Measurements from ENCODE around the gene GHR.

Gene GHR

GRCh38 chr5:42641336-42642005, 218.2 kb downstream of the GHR start:
- peaks cover 12% of the 10 kb centered on the region for H3K4me1 ChIP-seq (ENCODE audit: insufficient read depth, poor library complexity, severe bottlenecking)
- DNase-seq (ENCODE audit: low spot score) (peak; percentile 73), ATAC-seq (ENCODE audit: low read depth) (peak; percentile 98)
- H3K27me3 ChIP-seq (ENCODE audit: insufficient read depth, poor library complexity, severe bottlenecking), result no peaks in the 10 kb centered on the region
- H3K9me3 ChIP-seq (ENCODE audit: severe bottlenecking), result no peaks in the 10 kb centered on the region
- peak overlapping the region; percentile 38 for H3K27ac ChIP-seq (ENCODE audit: poor library complexity, severe bottlenecking)
- no peak for TF ChIP-seq CTCF (IDR thresholded peaks at IDR 0.05; ENCODE audit: poor library complexity, severe bottlenecking)
- H3K36me3 ChIP-seq (ENCODE audit: low read depth), result no peaks in the 10 kb centered on the region
- no peak overlapping the region for H3K4me3 ChIP-seq (ENCODE audit: severe bottlenecking)

- ATAC-seq (ENCODE audit: low read depth) (no peak), DNase-seq (ENCODE audit: low spot score) (no peak)
- H3K27ac ChIP-seq (ENCODE audit: poor library complexity, severe bottlenecking), result peak overlapping the region; percentile 38
- TF ChIP-seq CTCF (IDR thresholded peaks at IDR 0.05; ENCODE audit: poor library complexity, severe bottlenecking), result no peak
- no peaks in the 10 kb centered on the region for H3K36me3 ChIP-seq (ENCODE audit: low read depth)
- H3K4me1 ChIP-seq (ENCODE audit: insufficient read depth, poor library complexity, severe bottlenecking), result peaks cover 12% of the 10 kb centered on the region
- no peak overlapping the region for H3K4me3 ChIP-seq (ENCODE audit: severe bottlenecking)
- no peaks in the 10 kb centered on the region for H3K9me3 ChIP-seq (ENCODE audit: severe bottlenecking)
- H3K27me3 ChIP-seq (ENCODE audit: insufficient read depth, poor library complexity, severe bottlenecking), result no peaks in the 10 kb centered on the region
Measured at GRCh38 chr5:42642006-42642405, 218.8 kb downstream of the GHR start.

- no peak for ATAC-seq (ENCODE audit: low read depth)
- Histone ChIP-seq H3K27ac (ENCODE audit: poor library complexity, severe bottlenecking) (no peak overlapping the region), H3K9me3 (ENCODE audit: severe bottlenecking) (no peaks in the 10 kb centered on the region), H3K4me1 (ENCODE audit: insufficient read depth, poor library complexity, severe bottlenecking) (peaks cover 12% of the 10 kb centered on the region), H3K36me3 (ENCODE audit: low read depth) (no peaks in the 10 kb centered on the region), H3K27me3 (ENCODE audit: insufficient read depth, poor library complexity, severe bottlenecking) (no peaks in the 10 kb centered on the region), H3K4me3 (ENCODE audit: severe bottlenecking) (no peak overlapping the region)
- no peak for DNase-seq (ENCODE audit: low spot score)
- no peak for TF ChIP-seq CTCF (IDR thresholded peaks at IDR 0.05; ENCODE audit: poor library complexity, severe bottlenecking)
Measured at GRCh38 chr5:42643360-42643759, 220.1 kb downstream of the GHR start.

GRCh38 chr5:42645138-42645537, 221.9 kb downstream of the GHR start:
- H3K4me3 ChIP-seq (ENCODE audit: severe bottlenecking), result no peak overlapping the region
- no peak for TF ChIP-seq CTCF (IDR thresholded peaks at IDR 0.05; ENCODE audit: poor library complexity, severe bottlenecking)
- no peaks in the 10 kb centered on the region for H3K27me3 ChIP-seq (ENCODE audit: insufficient read depth, poor library complexity, severe bottlenecking)
- ATAC-seq (ENCODE audit: low read depth) (no peak), DNase-seq (ENCODE audit: low spot score) (no peak)
- H3K27ac ChIP-seq (ENCODE audit: poor library complexity, severe bottlenecking), result no peak overlapping the region
- no peaks in the 10 kb centered on the region for H3K36me3 ChIP-seq (ENCODE audit: low read depth)
- no peaks in the 10 kb centered on the region for H3K9me3 ChIP-seq (ENCODE audit: severe bottlenecking)
- peaks cover 12% of the 10 kb centered on the region for H3K4me1 ChIP-seq (ENCODE audit: insufficient read depth, poor library complexity, severe bottlenecking)

- Histone ChIP-seq H3K36me3 (ENCODE audit: low read depth) (no peaks in the 10 kb centered on the region), H3K4me1 (ENCODE audit: insufficient read depth, poor library complexity, severe bottlenecking) (no peaks in the 10 kb centered on the region), H3K9me3 (ENCODE audit: severe bottlenecking) (no peaks in the 10 kb centered on the region), H3K4me3 (ENCODE audit: severe bottlenecking) (no peak overlapping the region), H3K27me3 (ENCODE audit: insufficient read depth, poor library complexity, severe bottlenecking) (no peaks in the 10 kb centered on the region), H3K27ac (ENCODE audit: poor library complexity, severe bottlenecking) (no peak overlapping the region)
- ATAC-seq (ENCODE audit: low read depth) (no peak), DNase-seq (ENCODE audit: low spot score) (no peak)
- no peak for TF ChIP-seq CTCF (IDR thresholded peaks at IDR 0.05; ENCODE audit: poor library complexity, severe bottlenecking)
Measured at GRCh38 chr5:42648036-42648435, 224.8 kb downstream of the GHR start.

Measured in RWPE2 (cell line).